GM19438 (cell line): ENCODE measurements around the gene DCLRE1B.
"Not testable (repeated sequence)": the region's sequence is repeated elsewhere in the genome, so short reads cannot be mapped to it uniquely, and the experiment has no call there.

Experiments
- ATAC-seq: cut with Tn5 transposase; IDR thresholded peaks from one replicate; pipeline ENCODE4 v1.9.1; 2021; ENCODE audit warnings: low read depth; ENCODE audit not compliant: unreplicated experiment

The DCLRE1B gene

DNA sequence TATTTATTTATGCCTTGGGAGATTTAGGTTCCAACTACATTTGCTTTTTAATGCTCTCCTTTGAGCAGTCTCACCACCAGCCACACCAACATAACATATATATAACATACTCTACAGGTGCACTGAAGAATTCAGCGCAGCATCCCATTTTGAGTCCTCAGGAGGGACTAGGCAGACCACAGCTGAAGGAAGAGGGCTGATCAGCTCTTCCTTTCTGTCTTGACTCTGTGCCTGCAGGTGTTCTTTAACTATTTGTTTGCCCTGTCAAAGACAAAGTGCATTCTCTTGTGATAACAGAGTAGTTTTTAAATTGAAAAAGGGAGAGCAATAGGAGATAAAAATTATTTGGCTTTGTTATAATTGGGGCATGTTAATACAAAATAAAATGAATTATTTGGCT lies 41.0 kb downstream of the DCLRE1B start:
- ATAC-seq, result no peak

- no peak for ATAC-seq
Measured at GRCh38 chr1:113946678-113947387, 41.7 kb downstream of the DCLRE1B start.

- no peak for ATAC-seq
Measured at GRCh38 chr1:113947388-113948107, 42.4 kb downstream of the DCLRE1B start.

DNA sequence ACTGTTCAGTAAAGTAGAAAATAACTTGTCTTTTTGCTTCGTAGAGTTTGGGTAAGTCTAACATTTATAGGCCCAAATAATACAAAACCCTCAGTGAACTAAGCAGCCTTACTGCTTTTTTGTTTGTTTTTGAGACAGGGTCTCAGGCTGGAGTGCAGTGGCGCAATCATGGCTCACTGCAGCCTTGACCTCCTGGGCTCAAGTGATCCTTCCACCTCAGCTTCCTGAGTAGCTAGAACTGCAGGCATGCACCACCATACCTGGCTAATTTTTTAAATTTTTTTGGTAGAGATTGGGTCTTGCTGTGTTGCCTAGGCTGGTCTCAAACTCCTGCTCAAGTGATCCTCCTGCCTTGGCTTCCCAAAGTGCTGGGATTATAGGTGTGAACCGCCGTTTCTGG lies 43.0 kb downstream of the DCLRE1B start:
- not testable (repeated sequence) for ATAC-seq

GRCh38 chr1:113949007-113949406 lies 43.9 kb downstream of the DCLRE1B start:
- no peak for ATAC-seq

- no peak for ATAC-seq
Measured at GRCh38 chr1:113950908-113951307, 45.8 kb downstream of the DCLRE1B start.

GRCh38 chr1:113951719-113952118 lies 46.6 kb downstream of the DCLRE1B start:
- no peak for ATAC-seq

- no peak for ATAC-seq
Measured at GRCh38 chr1:113957984-113958383, 52.9 kb downstream of the DCLRE1B start.

DNA sequence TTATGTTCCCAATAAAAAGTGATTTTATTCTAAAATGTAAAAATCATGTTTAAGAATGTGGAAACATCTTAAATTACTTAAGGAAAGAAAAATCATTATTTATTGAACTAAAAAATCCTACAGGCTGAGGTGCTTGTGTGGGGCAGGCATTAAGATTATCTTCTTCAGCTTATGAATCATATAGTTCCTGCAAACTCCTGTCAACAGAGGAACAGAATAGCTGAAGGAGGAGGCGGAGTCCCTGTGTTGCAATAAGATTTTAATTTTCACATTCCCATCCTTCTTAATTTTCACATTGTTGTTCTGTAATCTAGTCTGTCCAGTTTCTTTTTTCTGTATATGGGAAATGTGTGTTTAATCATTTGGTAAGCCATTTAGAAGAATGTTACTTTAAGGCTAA lies 53.6 kb downstream of the DCLRE1B start:
- no peak for ATAC-seq

DNA sequence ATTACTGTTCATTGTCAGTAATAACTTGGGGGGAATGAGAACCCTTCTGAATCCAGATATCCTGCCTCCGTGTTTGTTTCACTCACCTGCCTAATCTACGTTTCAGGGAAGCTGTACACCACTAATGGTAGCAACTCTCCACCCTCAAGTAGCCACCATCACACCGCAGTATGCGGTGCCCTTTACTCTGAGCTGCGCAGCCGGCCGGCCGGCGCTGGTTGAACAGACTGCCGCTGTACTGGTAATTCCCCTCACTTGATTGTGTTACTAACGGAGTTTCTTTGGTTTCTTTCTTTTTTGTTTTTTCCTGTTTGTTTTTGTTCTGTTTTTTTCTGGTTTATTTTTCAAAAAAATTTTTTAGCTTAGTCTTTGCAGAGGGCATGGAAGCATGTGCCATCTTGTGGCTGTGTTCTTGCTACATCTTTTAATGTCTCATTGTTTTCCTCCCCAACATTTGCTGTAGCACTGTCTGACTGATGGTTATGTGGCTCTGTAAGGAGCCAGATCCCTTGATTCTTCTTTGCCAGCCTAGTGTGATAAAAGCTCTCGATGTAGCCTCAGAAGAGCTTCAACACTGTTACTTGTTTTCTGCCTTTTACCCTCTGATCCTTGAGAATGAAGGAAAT lies 58.3 kb downstream of the DCLRE1B start:
- ATAC-seq, result no peak
